GM18909 (cell line): ENCODE data around the gene GABRA4.

Experiments
- ATAC-seq: cut with Tn5 transposase; IDR thresholded peaks from one replicate; pipeline ENCODE4 v1.9.1; 2021; ENCODE audit warnings: mild to moderate bottlenecking; ENCODE audit not compliant: unreplicated experiment, poor library complexity

Gene GABRA4

DNA sequence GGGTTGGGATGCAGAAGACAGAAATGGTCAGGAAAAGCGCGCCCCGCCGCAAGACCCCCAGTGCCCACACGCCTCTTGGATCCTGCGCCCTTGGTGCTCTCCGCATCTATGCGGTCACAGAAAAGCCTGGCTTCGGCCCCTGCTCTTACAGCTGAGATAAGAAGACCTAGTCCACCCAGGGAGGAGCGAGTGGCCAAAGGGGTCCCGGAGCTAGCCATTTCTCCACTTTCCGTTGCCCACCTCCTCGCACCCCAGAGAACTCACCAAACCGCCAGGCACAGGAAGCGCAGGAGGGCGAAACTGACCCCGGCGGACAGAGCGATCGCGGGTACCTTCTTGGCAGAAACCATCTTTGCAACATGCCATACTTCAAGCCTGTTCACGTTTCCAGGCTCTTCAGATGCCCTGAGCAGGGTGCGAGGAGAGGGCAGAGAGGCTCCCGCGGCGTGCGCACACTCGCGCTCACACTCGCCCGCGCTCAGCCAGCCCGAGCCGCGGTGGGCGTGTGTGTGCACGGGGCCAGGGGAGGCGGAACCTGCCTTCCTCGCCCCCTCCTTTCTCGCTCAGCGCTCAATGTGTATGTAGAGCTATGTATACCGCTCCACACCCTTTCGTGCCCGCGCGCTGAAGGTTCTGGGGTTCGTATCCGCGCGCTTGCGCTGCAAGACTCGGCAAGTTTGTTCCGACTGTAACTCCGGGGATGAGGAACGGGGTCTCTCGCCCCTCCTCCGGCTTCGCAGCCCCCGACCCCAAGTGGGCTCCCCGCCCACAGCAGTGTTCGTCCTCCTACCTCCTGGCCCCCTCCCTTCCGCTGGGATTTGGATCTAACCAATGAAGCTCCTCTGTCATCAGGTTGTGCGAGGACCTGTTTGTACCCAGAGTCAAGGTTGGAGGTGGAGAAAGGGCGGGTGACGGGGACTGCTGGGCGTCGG, at the start of gene GABRA4:
Gene GABRA4 (minus strand): TSS at position 507 of the 932 bp plus-strand sequence. CDS start 157 bp downstream, at position 350.
- ATAC-seq: peak; percentile 44

- no peak for ATAC-seq
These were observed 47.4 kb upstream of the GABRA4 start for GRCh38 chr4:47040828-47041227.

- ATAC-seq: no peak
These were observed 44.9 kb upstream of the GABRA4 start for GRCh38 chr4:47038263-47038662.

DNA sequence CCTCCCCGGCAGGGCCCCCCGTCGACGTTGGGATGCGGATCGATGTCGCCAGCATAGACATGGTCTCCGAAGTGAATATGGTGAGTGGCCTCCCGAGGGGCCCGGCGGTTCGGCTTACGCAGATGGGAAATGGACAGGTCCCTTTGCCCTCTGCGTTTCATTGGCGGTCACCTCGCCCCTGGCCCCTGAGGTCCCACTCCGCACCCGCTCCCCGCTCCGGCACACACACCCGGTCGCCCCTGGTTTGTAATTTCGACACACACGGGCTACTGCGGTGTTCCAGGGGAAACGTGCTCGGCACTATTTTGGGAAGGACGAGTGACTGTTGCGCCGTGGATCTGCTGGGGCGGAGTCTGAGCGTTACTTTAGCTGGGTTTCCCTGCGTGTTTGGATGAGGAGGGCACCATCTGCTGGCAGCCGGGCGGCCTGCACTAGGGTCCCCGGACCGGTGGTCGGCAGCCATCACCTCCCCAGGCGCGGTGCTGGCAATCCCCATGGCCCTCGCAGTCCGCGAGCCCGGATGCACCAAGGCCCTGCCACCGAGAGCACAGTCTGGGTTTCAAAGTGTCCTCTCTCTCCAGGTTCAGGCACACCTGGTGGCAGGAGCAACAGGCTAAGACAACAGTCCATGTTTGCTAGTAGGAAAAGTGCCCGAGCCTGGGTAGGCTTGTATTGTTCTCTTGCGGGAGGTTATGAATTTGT, 39.2 kb upstream of the GABRA4 start:
- ATAC-seq: peak; percentile 93

GRCh38 chr4:47031751-47032404, 38.5 kb upstream of the GABRA4 start:
- ATAC-seq: peak; percentile 12

- no peak for ATAC-seq
These were observed 37.8 kb upstream of the GABRA4 start, which contains the start of gene GABRB1 for GRCh38 chr4:47031011-47031678. TSS of gene GABRB1 (plus strand) at chr4:47031567.

DNA sequence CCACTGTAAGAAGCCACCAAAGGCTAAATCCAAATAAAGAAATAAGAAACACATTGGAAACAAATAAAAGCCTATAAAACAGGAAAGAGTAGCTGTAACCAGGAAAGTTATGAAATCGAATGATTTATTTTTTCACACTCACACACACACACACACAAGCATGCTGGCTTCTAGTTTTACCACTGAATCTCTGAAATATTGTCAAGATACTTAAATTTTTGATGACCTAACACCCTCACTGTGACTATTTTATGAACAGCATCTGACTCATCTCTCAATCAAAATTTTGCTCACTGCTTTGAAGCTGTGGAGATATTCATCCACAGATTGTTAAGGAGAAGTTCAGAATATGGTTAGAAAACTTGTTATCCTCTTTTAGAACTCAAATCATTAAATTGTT, 24.1 kb upstream of the GABRA4 start:
- ATAC-seq: no peak

DNA sequence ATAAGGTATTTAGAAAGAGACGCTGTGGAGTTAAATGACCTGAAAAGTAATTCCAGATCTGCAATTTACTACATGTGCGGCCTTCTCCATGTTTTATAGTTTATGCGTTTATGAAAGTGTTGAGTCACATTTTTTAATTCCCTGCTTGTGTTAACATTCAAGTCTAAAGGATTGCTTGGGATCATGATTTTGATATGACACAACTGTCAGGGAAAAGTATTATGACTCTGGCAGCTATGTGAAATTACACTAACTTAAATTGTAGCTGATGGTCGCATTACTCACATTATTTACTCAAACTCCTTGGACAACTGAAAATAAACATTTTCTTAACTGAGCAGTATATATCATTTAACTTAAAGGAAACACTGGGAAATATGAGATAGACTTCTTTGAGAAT, 23.7 kb upstream of the GABRA4 start:
- no peak for ATAC-seq

GRCh38 chr4:47013373-47013772, 20.0 kb upstream of the GABRA4 start:
- no peak for ATAC-seq

GRCh38 chr4:47012676-47013075, 19.3 kb upstream of the GABRA4 start:
- ATAC-seq: no peak

- ATAC-seq: peak; percentile 87
These were observed 17.6 kb upstream of the GABRA4 start for GRCh38 chr4:47010912-47011446.

DNA sequence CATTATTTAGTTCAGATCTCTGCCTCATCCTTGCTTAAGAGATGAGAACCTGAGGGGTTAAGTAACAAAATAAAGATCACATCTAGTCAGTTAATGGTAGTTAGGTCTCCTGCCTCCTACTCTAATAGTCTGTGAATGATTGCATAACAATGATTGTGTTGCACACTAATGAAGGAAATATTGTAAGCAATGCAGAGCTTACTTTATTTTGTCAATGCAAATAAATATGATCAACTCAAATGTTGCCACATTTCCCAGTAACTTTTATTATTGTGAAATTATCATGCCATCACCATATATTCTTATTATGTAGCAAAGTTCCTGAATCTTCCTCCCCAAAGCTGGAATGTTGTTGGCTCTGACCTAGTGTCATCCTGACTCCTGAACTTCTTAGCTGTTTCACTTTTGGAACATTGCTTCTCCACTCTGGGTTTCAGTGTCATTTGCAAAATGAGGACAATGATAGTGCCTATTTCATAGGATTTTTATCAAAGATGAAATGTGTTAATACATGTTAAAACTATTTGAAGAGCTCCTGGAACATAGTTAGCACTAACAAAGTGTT, 17.0 kb upstream of the GABRA4 start:
- peak; percentile 31 for ATAC-seq

- ATAC-seq: no peak
These were observed 9.2 kb upstream of the GABRA4 start for GRCh38 chr4:47002580-47002979.

DNA sequence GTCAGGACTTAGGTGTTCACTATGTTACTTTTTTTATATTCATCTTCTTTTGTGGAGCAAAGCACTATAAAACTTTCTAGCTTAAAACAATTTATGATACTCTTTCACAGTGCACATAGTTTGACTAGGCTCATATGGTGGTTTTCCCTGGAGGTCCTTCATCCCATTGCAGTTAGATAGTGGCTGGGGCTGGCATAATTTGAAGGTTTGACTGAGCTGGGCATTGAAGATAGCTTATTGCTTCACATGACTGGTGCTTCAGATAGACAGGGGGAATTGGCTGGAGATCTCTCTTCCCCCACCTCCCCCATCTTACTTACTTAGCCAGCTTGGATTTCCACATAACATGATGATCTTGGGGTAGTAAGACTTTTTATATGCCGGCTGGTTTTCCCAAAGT, 7.0 kb upstream of the GABRA4 start:
- ATAC-seq: no peak

- no peak for ATAC-seq
These were observed 6.2 kb upstream of the GABRA4 start for GRCh38 chr4:46999566-46999965.

GRCh38 chr4:46994007-46994405, 625 bp upstream of the GABRA4 start:
- peak; percentile 18 for ATAC-seq

DNA sequence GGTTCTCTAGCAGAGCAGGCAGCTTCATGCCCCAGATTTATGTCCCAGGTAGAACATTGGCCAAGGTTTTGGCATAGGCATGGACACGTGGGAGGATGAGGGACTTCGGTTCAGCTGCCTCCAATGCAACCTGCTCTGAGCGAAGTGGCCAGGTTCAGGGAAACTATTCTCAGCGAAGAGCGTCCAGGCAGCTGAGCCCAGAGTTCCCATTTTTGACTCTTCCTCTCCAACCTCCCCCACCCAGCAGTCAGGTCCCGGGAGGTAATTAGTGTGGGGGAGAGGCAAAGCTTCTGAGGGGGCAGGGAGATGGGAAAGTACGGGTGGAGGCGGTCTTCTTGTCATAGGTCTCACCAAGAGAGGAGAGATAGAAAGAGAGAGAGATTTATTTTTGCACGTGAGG, 1.0 kb downstream of the GABRA4 start:
- ATAC-seq: no peak

DNA sequence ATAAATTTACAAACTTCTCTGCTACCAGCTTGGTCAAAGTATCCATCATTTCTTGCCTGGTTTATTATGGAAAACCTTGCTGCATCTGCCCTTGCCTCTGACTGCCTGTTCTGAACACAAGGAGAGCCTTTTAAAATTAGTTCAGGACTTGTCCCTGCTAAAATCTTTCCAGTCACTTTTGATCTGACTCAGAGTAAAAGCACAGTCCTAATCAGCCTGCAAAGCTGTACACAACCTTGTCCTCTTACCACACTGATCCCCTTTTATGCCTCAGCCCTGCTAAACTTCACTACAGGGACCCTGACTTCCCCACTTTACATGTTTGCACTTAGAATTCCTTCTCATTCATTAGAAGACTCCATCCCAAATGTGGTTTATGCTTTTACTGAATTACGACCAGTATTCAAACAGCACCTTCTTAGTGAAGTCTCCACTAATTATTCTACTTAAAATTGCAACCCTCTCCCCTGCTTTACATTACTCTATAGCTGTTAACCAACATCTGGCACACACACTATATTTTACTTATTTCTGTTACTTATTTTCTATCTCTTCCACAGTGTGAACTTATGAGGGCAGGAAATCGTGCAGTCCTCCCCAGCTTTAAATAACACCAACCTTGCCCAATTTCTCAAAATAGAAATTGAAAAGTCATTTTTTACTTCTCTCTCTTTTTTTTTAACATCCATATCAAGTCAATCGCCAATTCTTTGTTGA, 6.3 kb downstream of the GABRA4 start:
- no peak for ATAC-seq

- no peak for ATAC-seq
These were observed 8.6 kb downstream of the GABRA4 start for GRCh38 chr4:46984781-46985180.
